C4-2B (cell line): ENCODE measurements around the gene LCNL1.

Experiments used
- CTCF ChIP-seq: fragments of 450-650 bp; conservative IDR thresholded peaks from 2 replicates; pipeline ENCODE4 v1.5.1; 2017; ENCODE audit warnings: mild to moderate bottlenecking
- ZFX ChIP-seq: fragments of 450-650 bp; IDR thresholded peaks from 2 replicates; pipeline ENCODE4 v1.6.1; 2017

GRCh38 chr9:136947028-136947891 lies 35.5 kb upstream of the LCNL1 start:
- no peak for TF ChIP-seq CTCF
- no peak for TF ChIP-seq ZFX
